Caco-2 (cell line): Measurements from ENCODE around the gene DGCR2. TPM values are rescaled to one million over a fixed set of nuclear protein-coding genes. Genes with fewer than 3 reads are reported as not detected.

Experiments used
- BruUV-seq: library from RNA; stranded (reverse); fragments of 400-500 nt; replicated peaks from 2 replicates; lab custom pipeline; 2021; lab: Mats Ljungman, UMichigan
- CTCF ChIA-PET: fragments of 300-600 bp; sonication (Branson Sonifier 250); formaldehyde crosslinking; loops from one replicate; lab custom pipeline; 2022; ENCODE audit warnings: antibody characterized with exemption; lab: Charles Lee
- POLR2A ChIA-PET: fragments of 300-600 bp; sonication (Branson Sonifier 250); formaldehyde crosslinking; loops from one replicate; lab custom pipeline; 2022; ENCODE audit warnings: antibody characterized with exemption; lab: Charles Lee
- DNase-seq, 2 experiments: peaks; one replicate each; pipeline versions ENCODE4 v3.0.0 to v3.0.0-alpha.2; 2020 to 2022
- H3K27me3 ChIP-seq: replicated peaks from 2 replicates; pipeline ENCODE4 v1.6.0; 2011; ENCODE audit warnings: low read length; ENCODE audit not compliant: control insufficient read depth, insufficient read depth
- H3K36me3 ChIP-seq: 2 replicates; pipeline ENCODE4 v1.5.1; 2011; ENCODE audit warnings: low read length; ENCODE audit not compliant: control insufficient read depth, insufficient read depth
- H3K4me1 ChIP-seq: fragments of 250-450 bp; sonication (Bioruptor Pico); 2 replicates; pipeline ENCODE4 v1.5.1; 2020; ENCODE audit warnings: mild to moderate bottlenecking
- H3K4me3 ChIP-seq: 2 replicates; pipeline ENCODE4 v1.5.1; 2011; ENCODE audit warnings: low read depth, mild to moderate bottlenecking, control low read depth, low read length
- H3K9me3 ChIP-seq: fragments of 250-450 bp; sonication (Bioruptor Pico); 2 replicates; pipeline ENCODE4 v1.5.1; 2020; ENCODE audit warnings: mild to moderate bottlenecking, moderate library complexity
- H3K27ac Mint-ChIP-seq: one replicate; pipeline ENCODE4 v1.8.0; 2022; ENCODE audit warnings: mixed read lengths; ENCODE audit not compliant: unreplicated experiment
- H3K27me3 Mint-ChIP-seq: one replicate; pipeline ENCODE4 v1.8.0; 2022; ENCODE audit warnings: mixed read lengths; ENCODE audit not compliant: insufficient read depth, unreplicated experiment
- H3K36me3 Mint-ChIP-seq: one replicate; pipeline ENCODE4 v1.8.0; 2022; ENCODE audit warnings: mild to moderate bottlenecking, mixed read lengths; ENCODE audit not compliant: insufficient read depth, unreplicated experiment
- H3K4me1 Mint-ChIP-seq: one replicate; pipeline ENCODE4 v1.8.0; 2022; ENCODE audit warnings: low read depth, mixed read lengths; ENCODE audit not compliant: unreplicated experiment
- H3K4me3 Mint-ChIP-seq: one replicate; pipeline ENCODE4 v1.8.0; 2022; ENCODE audit warnings: mild to moderate bottlenecking, moderate library complexity, mixed read lengths; ENCODE audit not compliant: unreplicated experiment
- H3K9me3 Mint-ChIP-seq: one replicate; pipeline ENCODE4 v1.8.0; 2022; ENCODE audit warnings: mixed read lengths; ENCODE audit not compliant: unreplicated experiment
- intact Hi-C: fragments of 100-400 bp; cut with micrococcal nuclease; formaldehyde crosslinking; loops from one replicate; pipeline ENCODE4 v1.10.0; 2022; ENCODE audit not compliant: unreplicated experiment
- total RNA-seq: library from RNA; stranded (reverse); gene quantifications from 2 replicates; pipeline ENCODE4 v1.2.3, GENCODE V29; 2022
- TF ChIP-seq, protein P1 (sequence below), 2 experiments: fragments of 200-600 bp in 1 of 2; IDR thresholded peaks; 1 replicate in 1 of 2; 2 replicates in 1 of 2; pipeline versions ENCODE4 v1.5.1 to v1.8.0; 2011 to 2022; ENCODE audit warnings: antibody characterized with exemption in 1 of 2, control low read depth in 1 of 2, inconsistent platforms in 1 of 2, low read depth in 1 of 2, low read length in 1 of 2, mild to moderate bottlenecking in 1 of 2, moderate library complexity in 1 of 2; ENCODE audit not compliant: insufficient read depth in 1 of 2, severe bottlenecking in 1 of 2, unreplicated experiment in 1 of 2

The DGCR2 gene
- total RNA-seq, 1 experiment from 2014 or later, result 67.9 TPM

DNA sequence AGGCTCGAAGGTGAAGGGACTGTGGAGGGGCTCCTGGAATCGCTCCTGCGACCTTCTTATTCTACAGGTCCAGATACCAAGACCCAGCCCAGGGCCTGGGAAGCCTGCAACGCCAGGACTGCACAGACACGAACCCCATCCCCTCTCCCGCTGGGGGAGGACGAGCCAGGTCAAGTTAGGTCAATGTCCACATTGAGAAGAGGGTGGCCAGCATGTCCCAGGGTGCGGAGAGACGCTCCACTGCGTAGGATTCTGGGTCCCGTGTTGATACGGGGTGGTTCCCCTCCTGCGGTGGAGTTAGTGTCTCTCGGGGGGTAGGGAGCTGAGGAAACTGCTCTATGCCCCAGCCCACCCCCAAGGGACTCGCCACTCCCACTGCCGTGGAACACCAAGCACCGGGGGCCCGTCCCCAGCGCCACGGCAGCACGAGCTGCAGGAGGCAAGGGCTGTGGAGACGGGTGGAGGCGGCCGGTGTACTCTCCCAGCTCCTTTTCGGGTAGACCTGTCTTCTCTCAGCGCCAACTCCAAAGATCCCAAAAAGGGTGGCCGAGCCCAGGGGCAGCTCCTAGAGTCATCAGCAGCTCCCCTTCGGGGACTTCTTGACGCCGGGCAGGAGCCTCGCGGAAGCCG lies 26.3 kb upstream of the DGCR2 start:
- TF ChIP-seq, protein P1, sequence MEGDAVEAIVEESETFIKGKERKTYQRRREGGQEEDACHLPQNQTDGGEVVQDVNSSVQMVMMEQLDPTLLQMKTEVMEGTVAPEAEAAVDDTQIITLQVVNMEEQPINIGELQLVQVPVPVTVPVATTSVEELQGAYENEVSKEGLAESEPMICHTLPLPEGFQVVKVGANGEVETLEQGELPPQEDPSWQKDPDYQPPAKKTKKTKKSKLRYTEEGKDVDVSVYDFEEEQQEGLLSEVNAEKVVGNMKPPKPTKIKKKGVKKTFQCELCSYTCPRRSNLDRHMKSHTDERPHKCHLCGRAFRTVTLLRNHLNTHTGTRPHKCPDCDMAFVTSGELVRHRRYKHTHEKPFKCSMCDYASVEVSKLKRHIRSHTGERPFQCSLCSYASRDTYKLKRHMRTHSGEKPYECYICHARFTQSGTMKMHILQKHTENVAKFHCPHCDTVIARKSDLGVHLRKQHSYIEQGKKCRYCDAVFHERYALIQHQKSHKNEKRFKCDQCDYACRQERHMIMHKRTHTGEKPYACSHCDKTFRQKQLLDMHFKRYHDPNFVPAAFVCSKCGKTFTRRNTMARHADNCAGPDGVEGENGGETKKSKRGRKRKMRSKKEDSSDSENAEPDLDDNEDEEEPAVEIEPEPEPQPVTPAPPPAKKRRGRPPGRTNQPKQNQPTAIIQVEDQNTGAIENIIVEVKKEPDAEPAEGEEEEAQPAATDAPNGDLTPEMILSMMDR (IDR thresholded peaks at IDR 0.05; ENCODE audit: insufficient read depth in 1 of 2, low read depth in 1 of 2, low read length in 1 of 2, severe bottlenecking in 1 of 2, unreplicated experiment in 1 of 2), result no peak
- Histone ChIP-seq H3K4me3 (no peak overlapping the region), H3K27me3 (no peaks in the 10 kb centered on the region), H3K4me1 (peaks cover 1% of the 10 kb centered on the region; the same call in 1 of the 2 replicates), H3K36me3 (no peaks in the 10 kb centered on the region), H3K9me3 (no peaks in the 10 kb centered on the region)
- POLR2A ChIA-PET, result no interaction called here
- peaks cover 20% of the 10 kb centered on the region for H3K27me3 Mint-ChIP-seq
- no TSS peak for BruUV-seq
- no peak overlapping the region for H3K27ac Mint-ChIP-seq
- H3K9me3 Mint-ChIP-seq, result no peaks in the 10 kb centered on the region
- CTCF ChIA-PET, result no interaction called here
- intact Hi-C loops, result no loop called here
- H3K4me3 Mint-ChIP-seq, result no peak overlapping the region
- DNase-seq, result no peak
- peaks cover 9% of the 10 kb centered on the region for H3K36me3 Mint-ChIP-seq
- H3K4me1 Mint-ChIP-seq, result peaks cover 8% of the 10 kb centered on the region

DNA sequence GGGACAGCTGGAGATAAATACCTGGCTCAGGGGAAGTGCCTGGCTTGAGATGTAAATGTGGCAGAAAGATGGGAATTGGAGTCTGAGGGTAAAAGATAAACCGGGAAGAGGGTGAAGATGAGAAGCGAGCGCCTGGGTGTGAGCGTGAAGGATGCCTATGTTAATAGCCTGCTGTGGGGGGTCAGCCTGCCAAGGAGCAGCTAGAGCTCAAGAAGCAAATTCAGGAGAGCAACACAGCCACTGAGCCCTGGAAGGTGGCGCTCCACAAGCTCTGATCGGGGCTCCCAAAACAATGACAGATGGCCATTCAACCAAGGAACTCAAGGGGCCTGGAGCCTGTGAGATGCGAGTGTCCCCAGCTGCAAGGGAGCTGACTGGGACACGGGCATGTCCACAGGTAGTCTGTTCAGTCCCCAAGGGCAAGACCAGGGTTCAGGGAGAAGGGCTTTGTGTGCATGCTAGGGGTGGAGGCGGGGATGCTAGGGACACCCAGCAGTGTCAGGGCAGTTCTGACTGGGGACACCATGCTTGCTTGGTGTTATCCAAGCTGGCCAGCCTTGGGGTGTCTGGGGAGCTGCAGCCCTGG lies 25.1 kb upstream of the DGCR2 start:
- POLR2A ChIA-PET, result no interaction called here
- no peak overlapping the region for H3K4me3 Mint-ChIP-seq

DNA sequence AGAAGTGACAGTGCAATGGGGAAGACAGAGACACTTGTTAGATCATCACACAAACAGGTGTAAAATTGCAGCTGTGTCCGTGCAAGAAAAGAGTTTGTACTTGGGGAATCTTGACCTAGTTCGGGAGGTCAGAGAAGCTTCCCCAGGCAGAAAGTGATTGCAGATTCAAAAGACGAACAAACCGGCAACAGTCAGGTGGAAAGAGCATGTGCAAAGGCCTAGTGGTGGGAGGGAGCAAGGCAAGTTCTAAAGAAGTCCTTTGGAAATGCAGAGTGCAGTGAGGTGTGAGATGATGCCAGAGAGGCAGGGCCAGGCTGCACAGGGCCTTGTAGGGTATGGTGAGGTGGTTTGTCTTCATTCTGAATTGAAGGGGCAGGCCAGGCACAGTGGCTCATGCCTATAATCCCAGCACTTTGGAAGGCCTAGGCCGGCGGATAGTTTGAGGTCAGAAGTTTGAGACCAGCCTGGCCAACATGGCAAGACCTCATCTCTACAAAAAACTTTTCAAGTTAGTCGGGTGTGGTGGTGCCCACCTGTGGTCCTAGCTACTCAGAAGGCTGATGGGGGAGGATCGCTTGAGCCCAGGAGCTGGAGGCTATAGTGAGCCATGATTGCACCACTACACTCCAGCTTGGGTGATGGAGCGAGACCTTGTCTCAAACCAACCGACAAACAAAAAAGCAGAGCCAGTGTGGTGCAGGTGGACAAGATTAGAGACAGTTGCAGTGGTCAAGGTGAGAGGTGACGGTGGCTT lies 24.2 kb upstream of the DGCR2 start:
- Mint-ChIP-seq H3K9me3 (no peaks in the 10 kb centered on the region), H3K27ac (no peak overlapping the region), H3K36me3 (peaks cover 14% of the 10 kb centered on the region), H3K4me3 (no peak overlapping the region), H3K27me3 (peaks cover 11% of the 10 kb centered on the region), H3K4me1 (peaks cover 8% of the 10 kb centered on the region)
- Histone ChIP-seq H3K27me3 (no peaks in the 10 kb centered on the region), H3K9me3 (no peaks in the 10 kb centered on the region), H3K4me3 (no peak overlapping the region), H3K4me1 (peaks cover 4% of the 10 kb centered on the region; the same call in 1 of the 2 replicates), H3K36me3 (peaks cover 2% of the 10 kb centered on the region; the same call in 1 of the 2 replicates)
- DNase-seq, result no peak
- TF ChIP-seq, protein P1 (IDR thresholded peaks at IDR 0.05; ENCODE audit: insufficient read depth in 1 of 2, low read depth in 1 of 2, low read length in 1 of 2, severe bottlenecking in 1 of 2, unreplicated experiment in 1 of 2), result no peak
- intact Hi-C loops, result no loop called here
- CTCF ChIA-PET, result interaction anchor here (0.8 kb wide), 1 partner anchor 16 kb away, joined by 3 read pairs; no protein-coding TSS in a partner anchor
- no TSS peak for BruUV-seq
- POLR2A ChIA-PET, result no interaction called here

More for the DNA sequence above, 25.1 kb upstream of the DGCR2 start:
- Mint-ChIP-seq H3K4me1 (peaks cover 8% of the 10 kb centered on the region), H3K9me3 (no peaks in the 10 kb centered on the region), H3K27ac (no peak overlapping the region), H3K27me3 (peaks cover 16% of the 10 kb centered on the region), H3K36me3 (peaks cover 9% of the 10 kb centered on the region)
- Histone ChIP-seq H3K4me1 (peaks cover 4% of the 10 kb centered on the region; the same call in 1 of the 2 replicates), H3K27me3 (no peaks in the 10 kb centered on the region), H3K4me3 (no peak overlapping the region), H3K36me3 (no peaks in the 10 kb centered on the region), H3K9me3 (no peaks in the 10 kb centered on the region)
- no peak for DNase-seq
- BruUV-seq, result no TSS peak
- CTCF ChIA-PET, result no interaction called here
- TF ChIP-seq, protein P1 (IDR thresholded peaks at IDR 0.05; ENCODE audit: insufficient read depth in 1 of 2, low read depth in 1 of 2, low read length in 1 of 2, severe bottlenecking in 1 of 2, unreplicated experiment in 1 of 2), result no peak
- intact Hi-C loops, result no loop called here
